ENCODE measurements around the gene DLG2.

DLG2 gene

DNA sequence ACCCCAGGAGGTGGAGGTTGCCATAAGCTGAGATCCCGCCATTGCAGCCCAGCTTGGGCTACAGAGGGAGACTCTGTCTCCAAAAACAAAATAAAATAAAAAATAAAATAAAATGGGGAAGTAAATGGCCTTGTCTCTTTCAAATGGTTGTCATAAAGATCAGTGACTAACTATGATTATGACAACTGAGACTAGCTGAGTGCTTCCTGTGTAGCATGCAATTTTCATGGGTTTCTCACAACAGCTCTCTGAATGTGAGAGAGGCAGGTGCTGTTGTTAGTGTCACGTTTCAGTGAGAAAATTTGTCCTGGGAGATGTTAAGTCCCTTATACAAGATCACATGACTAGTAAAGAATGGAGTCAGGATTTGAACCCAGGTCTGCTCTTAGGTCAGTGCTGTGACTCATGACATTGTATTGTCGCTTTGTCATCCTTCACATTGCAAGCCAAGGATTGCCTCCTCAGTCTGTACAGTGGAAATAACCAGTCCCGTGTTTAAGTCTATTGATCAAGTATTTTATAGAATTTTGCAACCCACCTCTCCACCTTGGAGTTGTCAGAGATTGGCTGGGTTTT lies 2177.7 kb downstream of the DLG2 start:
- TF ChIP-seq TCF12 (IDR thresholded peaks at IDR 0.05; ENCODE audit: low read depth), result no peak
- TF ChIP-seq YY1 (IDR thresholded peaks at IDR 0.05; ENCODE audit: low read depth), result no peak
- TF ChIP-seq EP300 (IDR thresholded peaks at IDR 0.05; ENCODE audit: borderline replicate concordance), result no peak
- TF ChIP-seq, protein P1, sequence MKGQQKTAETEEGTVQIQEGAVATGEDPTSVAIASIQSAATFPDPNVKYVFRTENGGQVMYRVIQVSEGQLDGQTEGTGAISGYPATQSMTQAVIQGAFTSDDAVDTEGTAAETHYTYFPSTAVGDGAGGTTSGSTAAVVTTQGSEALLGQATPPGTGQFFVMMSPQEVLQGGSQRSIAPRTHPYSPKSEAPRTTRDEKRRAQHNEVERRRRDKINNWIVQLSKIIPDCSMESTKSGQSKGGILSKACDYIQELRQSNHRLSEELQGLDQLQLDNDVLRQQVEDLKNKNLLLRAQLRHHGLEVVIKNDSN (IDR thresholded peaks at IDR 0.05), result no peak
- no peak for TF ChIP-seq RAD21 (IDR thresholded peaks at IDR 0.05; ENCODE audit: low read depth)
- TF ChIP-seq, protein P2, sequence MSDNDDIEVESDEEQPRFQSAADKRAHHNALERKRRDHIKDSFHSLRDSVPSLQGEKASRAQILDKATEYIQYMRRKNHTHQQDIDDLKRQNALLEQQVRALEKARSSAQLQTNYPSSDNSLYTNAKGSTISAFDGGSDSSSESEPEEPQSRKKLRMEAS (IDR thresholded peaks at IDR 0.05), result no peak
- no peak for TF ChIP-seq CEBPB (IDR thresholded peaks at IDR 0.05)
- no peak for TF ChIP-seq ZBTB7A (IDR thresholded peaks at IDR 0.05; ENCODE audit: low read depth)
- TF ChIP-seq TAF1 (IDR thresholded peaks at IDR 0.05; ENCODE audit: low read depth), result no peak
- no peak for TF ChIP-seq EGR1 (IDR thresholded peaks at IDR 0.05)
- TF ChIP-seq TEAD4 (IDR thresholded peaks at IDR 0.05), result no peak
- no peak for TF ChIP-seq CREB1 (IDR thresholded peaks at IDR 0.05; ENCODE audit: low read depth)
- TF ChIP-seq NFIC (IDR thresholded peaks at IDR 0.05), result no peak
- TF ChIP-seq FOXM1 (IDR thresholded peaks at IDR 0.05; ENCODE audit: borderline replicate concordance, low read depth), result no peak
- TF ChIP-seq, protein P3, sequence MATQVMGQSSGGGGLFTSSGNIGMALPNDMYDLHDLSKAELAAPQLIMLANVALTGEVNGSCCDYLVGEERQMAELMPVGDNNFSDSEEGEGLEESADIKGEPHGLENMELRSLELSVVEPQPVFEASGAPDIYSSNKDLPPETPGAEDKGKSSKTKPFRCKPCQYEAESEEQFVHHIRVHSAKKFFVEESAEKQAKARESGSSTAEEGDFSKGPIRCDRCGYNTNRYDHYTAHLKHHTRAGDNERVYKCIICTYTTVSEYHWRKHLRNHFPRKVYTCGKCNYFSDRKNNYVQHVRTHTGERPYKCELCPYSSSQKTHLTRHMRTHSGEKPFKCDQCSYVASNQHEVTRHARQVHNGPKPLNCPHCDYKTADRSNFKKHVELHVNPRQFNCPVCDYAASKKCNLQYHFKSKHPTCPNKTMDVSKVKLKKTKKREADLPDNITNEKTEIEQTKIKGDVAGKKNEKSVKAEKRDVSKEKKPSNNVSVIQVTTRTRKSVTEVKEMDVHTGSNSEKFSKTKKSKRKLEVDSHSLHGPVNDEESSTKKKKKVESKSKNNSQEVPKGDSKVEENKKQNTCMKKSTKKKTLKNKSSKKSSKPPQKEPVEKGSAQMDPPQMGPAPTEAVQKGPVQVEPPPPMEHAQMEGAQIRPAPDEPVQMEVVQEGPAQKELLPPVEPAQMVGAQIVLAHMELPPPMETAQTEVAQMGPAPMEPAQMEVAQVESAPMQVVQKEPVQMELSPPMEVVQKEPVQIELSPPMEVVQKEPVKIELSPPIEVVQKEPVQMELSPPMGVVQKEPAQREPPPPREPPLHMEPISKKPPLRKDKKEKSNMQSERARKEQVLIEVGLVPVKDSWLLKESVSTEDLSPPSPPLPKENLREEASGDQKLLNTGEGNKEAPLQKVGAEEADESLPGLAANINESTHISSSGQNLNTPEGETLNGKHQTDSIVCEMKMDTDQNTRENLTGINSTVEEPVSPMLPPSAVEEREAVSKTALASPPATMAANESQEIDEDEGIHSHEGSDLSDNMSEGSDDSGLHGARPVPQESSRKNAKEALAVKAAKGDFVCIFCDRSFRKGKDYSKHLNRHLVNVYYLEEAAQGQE (IDR thresholded peaks at IDR 0.05; ENCODE audit: low read depth), result no peak

DNA sequence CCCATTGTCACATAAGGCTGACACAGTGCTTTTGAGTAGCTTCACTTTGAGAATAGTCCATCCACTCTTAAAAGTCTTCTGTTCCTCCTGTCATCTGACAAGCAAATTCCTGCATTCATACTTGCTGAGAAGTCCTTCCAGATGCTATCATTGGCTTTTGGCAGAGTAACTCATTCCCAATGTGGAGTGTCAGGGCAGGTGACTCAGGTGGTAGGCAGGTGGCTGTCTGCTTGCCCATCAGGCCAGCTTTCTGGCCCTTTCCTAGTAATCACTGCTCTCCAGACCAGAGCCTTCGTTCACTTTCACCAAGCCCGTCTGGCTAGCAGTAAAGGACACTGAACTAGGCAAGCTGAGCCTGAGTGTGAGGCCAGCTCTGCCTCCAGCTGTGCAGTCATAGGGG lies 2178.5 kb downstream of the DLG2 start:
- TF ChIP-seq, protein P1 (IDR thresholded peaks at IDR 0.05), result no peak
- TF ChIP-seq, protein P2 (IDR thresholded peaks at IDR 0.05), result no peak
- no peak for TF ChIP-seq CEBPB (IDR thresholded peaks at IDR 0.05)
- TF ChIP-seq FOXM1 (IDR thresholded peaks at IDR 0.05; ENCODE audit: borderline replicate concordance, low read depth), result no peak
- TF ChIP-seq TEAD4 (IDR thresholded peaks at IDR 0.05), result no peak
- no peak for TF ChIP-seq RAD21 (IDR thresholded peaks at IDR 0.05; ENCODE audit: low read depth)
- no peak for TF ChIP-seq TCF12 (IDR thresholded peaks at IDR 0.05; ENCODE audit: low read depth)
- TF ChIP-seq, protein P3 (IDR thresholded peaks at IDR 0.05; ENCODE audit: low read depth), result no peak
- no peak for TF ChIP-seq ZBTB7A (IDR thresholded peaks at IDR 0.05; ENCODE audit: low read depth)

DNA sequence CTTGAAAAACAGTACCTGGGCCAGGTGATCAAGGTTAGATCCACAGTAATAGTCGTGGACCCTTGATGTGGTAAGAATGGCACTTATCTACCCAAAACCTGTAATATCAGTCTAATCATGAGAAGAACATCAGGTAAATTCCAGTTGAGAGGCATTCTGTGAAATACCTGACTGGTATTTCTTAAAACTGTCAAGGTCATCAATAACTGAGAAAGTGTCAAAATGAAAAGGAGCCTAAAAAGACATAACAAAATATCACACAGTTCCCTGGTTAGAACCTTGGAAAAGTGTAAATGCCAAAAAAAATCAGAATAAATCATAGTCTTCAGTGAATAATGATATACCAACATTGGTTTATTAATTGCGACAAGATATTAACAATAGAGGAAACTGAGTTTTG lies 2185.5 kb downstream of the DLG2 start:
- TF ChIP-seq TEAD4 (IDR thresholded peaks at IDR 0.05), result no peak
- TF ChIP-seq FOXM1 (IDR thresholded peaks at IDR 0.05; ENCODE audit: borderline replicate concordance, low read depth), result no peak
- TF ChIP-seq TAF1 (IDR thresholded peaks at IDR 0.05; ENCODE audit: low read depth), result no peak
- no peak for TF ChIP-seq EGR1 (IDR thresholded peaks at IDR 0.05)
- TF ChIP-seq, protein P2 (IDR thresholded peaks at IDR 0.05), result no peak
- no peak for TF ChIP-seq EP300 (IDR thresholded peaks at IDR 0.05; ENCODE audit: borderline replicate concordance)
- no peak for TF ChIP-seq ZBTB7A (IDR thresholded peaks at IDR 0.05; ENCODE audit: low read depth)
- TF ChIP-seq NFIC (IDR thresholded peaks at IDR 0.05), result no peak
- TF ChIP-seq CREB1 (IDR thresholded peaks at IDR 0.05; ENCODE audit: low read depth), result no peak
- TF ChIP-seq TCF12 (IDR thresholded peaks at IDR 0.05; ENCODE audit: low read depth), result no peak
- TF ChIP-seq CEBPB (IDR thresholded peaks at IDR 0.05), result no peak
- TF ChIP-seq, protein P1 (IDR thresholded peaks at IDR 0.05), result no peak
- TF ChIP-seq RAD21 (IDR thresholded peaks at IDR 0.05; ENCODE audit: low read depth), result no peak
- TF ChIP-seq, protein P3 (IDR thresholded peaks at IDR 0.05; ENCODE audit: low read depth), result no peak
- no peak for TF ChIP-seq YY1 (IDR thresholded peaks at IDR 0.05; ENCODE audit: low read depth)
